ENCODE data around the gene PKDCC.
"Not testable (repeated sequence)": the region's sequence is repeated elsewhere in the genome, so short reads cannot be mapped to it uniquely, and the experiment has no call there.

The PKDCC gene

GRCh38 chr2:42031281-42032223 lies 16.3 kb upstream of the PKDCC start:
- no peak for DNase-seq

GRCh38 chr2:42032224-42032620 lies 15.6 kb upstream of the PKDCC start:
- no peak for DNase-seq

GRCh38 chr2:42032745-42033144 lies 15.1 kb upstream of the PKDCC start:
- no peak for DNase-seq

GRCh38 chr2:42034096-42034495 lies 13.7 kb upstream of the PKDCC start:
- not testable (repeated sequence) for DNase-seq

- no peak for DNase-seq
Measured at GRCh38 chr2:42035241-42035640, 12.6 kb upstream of the PKDCC start.

- DNase-seq, result no peak
Measured at GRCh38 chr2:42036413-42036812, 11.4 kb upstream of the PKDCC start.

GRCh38 chr2:42036940-42037339 lies 10.9 kb upstream of the PKDCC start:
- DNase-seq, result no peak

GRCh38 chr2:42040643-42041278 lies 7.1 kb upstream of the PKDCC start:
- no peak for DNase-seq

- no peak for DNase-seq
Measured at GRCh38 chr2:42041377-42042127, 6.3 kb upstream of the PKDCC start.

- no peak for DNase-seq
Measured at GRCh38 chr2:42042631-42043355, 5.0 kb upstream of the PKDCC start.

GRCh38 chr2:42043789-42044394 lies 3.9 kb upstream of the PKDCC start:
- no peak for DNase-seq

GRCh38 chr2:42044939-42045338 lies 2.9 kb upstream of the PKDCC start:
- no peak for DNase-seq

- no peak for DNase-seq
Measured at GRCh38 chr2:42045352-42045751, 2.5 kb upstream of the PKDCC start.

GRCh38 chr2:42045848-42046748 lies 1.7 kb upstream of the PKDCC start:
- no peak for DNase-seq

- peak; percentile 13 for DNase-seq
Measured at GRCh38 chr2:42046819-42047487, 868 bp upstream of the PKDCC start.

- DNase-seq, result peak; percentile 10
Measured at GRCh38 chr2:42048299-42049220, 739 bp downstream of the PKDCC start.

- no peak for DNase-seq
Measured at GRCh38 chr2:42049221-42050009, 1.6 kb downstream of the PKDCC start.

- no peak for DNase-seq
Measured at GRCh38 chr2:42050010-42050702, 2.3 kb downstream of the PKDCC start.

All from hematopoietic multipotent progenitor cell treated with erythropoietin and hydrocortisone succinate and interleukin-3 and kit ligand, for 4 days (in vitro differentiated cells).